HG03139 (cell line): ENCODE results near the gene BDH1.
A peak's percentile ranks its signal among the peaks of the same experiment; 100 is the strongest.
"Not testable (repeated sequence)": the region's sequence is repeated elsewhere in the genome, so short reads cannot be mapped to it uniquely, and the experiment has no call there.

Source experiments
- ATAC-seq: cut with Tn5 transposase; IDR thresholded peaks from one replicate; pipeline ENCODE4 v1.9.1; 2021; ENCODE audit not compliant: unreplicated experiment

BDH1 gene

DNA sequence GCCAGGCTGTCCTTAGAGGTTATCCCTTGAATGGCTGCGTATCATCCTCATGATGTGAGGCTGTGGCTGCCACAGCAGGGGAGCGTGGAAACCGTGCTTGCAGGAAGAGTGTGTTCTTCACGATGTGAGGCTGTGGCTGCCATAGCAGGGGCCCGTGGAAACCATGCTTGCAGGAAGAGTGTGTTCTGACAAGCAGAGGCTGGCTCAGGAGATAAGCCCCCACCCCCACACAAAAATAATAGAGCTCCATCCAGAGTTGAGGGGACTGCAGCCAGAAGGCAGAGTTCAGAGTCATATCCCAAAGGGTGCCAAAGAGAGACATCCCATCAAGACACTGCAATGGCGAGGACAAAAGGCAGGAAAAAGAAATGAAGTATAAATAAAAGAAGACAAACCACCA is 22.6 kb upstream of the BDH1 start:
- no peak for ATAC-seq

DNA sequence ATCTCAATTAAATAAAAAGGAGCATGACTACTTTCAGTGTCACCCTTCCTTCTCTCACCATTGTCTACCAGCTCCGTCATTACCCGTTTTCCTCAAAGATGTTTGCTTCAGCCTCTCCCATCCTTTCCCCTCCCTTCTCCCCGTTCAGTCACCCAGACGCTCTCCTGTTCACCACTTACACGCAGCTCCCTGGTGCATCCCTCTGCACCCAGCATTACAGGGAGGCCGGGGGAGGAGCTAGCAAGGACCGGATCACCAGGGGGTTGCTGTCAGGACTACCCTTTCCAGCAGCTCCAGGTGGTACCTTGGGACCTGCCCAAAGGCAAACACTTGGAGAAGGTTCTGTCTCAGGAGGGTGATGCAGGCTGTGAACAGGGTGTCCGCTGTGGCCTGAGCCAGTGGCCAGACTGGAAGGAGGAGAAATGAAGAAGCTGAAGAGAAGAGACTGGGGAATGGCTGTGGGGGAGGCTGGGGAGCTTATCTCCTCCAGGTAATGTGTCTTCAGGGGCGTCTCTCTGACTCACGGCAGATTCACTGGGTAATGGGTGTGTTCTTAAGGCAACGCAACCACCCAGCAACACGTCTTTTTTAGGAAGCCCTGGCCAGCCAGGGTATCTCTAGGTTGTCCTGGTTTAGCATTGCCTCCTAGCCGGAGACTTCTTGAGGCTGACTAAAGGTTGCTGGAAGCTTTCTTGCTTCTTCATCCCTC is 21.8 kb upstream of the BDH1 start:
- no peak for ATAC-seq

DNA sequence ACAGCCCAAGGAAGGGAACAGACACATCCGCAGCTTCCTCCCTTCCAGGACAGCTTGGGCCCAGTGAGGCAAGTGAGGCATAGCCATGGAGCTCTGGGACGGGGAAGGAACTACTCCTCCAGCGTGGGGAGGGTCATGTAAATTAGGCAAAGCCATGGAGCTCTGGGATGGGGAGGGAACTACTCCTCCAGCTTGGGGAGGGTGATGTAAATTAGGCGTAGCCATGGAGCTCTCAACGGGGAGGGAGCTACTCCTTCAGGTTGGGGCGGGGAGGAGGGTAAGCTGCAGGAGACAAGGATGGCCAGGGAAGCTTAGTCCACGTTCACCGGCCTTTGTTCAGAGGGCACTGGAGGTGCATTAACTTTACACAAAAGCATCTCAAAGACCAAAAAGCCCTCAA is 21.1 kb upstream of the BDH1 start:
- no peak for ATAC-seq

DNA sequence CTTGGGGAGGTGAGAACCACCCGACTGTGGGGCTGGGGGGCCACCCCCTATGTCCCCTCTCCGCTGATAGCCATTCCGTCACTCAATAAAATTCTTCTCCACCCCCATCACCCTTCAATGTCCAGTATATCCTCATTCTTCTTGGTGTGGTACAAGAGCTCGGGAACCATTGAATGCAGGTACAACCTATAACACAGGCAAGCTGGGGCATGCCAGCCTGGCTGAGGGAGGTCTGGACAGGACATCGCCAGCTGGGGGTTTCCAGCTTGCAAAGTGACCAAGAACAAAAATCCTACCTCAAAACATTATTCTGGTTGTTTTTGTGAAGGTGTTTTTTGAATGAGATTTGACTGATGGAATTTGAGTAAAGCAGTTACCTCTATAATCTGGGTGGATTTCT is 19.6 kb upstream of the BDH1 start:
- ATAC-seq: no peak

- ATAC-seq: not testable (repeated sequence)
These were observed 18.7 kb upstream of the BDH1 start for GRCh38 chr3:197574396-197574991.

DNA sequence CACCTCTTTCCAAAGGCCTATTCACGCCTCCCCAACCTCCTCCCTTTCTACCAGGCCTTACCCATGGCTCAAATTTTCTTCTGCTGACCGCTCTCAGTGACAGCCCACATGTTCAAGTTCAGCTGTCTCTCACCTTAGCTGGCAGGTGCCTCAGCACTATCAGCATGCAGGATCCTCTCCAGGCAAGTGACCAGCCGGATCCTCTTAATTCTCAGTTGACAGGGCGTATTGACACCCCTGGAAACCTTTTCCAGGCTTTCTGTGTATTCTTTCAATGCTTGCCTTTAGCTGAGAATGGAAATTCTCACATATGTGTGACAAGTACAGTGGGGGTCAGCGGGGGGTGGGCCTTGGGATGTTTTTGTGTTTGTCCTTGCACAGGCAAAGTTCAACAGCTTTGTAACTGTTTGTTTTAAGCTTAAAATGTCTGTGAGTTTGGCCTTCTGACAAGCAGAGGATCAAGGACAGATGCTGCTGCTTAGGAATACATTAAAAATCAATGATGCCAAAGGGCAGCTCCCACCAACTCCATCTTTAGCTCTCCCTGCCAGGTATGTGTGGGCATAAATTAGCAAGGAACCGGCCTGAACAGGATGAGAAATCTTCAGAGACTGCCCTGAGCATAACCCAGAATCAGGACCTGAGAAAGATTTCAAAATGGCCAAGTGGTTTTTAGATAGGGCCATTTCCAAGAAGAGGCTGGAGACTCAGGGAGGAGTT is 17.4 kb upstream of the BDH1 start:
- ATAC-seq: no peak

DNA sequence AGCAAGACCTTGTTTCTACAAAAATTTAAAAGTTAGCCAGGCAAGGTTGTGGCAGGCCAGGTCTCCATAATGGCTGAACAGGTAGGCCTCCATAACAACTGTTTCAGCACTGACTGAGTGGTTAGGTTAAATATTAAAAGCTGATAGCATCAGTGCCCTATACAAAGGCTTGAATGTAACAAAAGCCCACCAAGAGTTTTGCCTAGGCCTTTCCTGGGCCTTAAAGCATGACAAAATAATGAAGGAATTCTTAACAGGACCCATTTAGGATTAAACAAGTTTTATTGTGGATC is 16.1 kb upstream of the BDH1 start:
- not testable (repeated sequence) for ATAC-seq

DNA sequence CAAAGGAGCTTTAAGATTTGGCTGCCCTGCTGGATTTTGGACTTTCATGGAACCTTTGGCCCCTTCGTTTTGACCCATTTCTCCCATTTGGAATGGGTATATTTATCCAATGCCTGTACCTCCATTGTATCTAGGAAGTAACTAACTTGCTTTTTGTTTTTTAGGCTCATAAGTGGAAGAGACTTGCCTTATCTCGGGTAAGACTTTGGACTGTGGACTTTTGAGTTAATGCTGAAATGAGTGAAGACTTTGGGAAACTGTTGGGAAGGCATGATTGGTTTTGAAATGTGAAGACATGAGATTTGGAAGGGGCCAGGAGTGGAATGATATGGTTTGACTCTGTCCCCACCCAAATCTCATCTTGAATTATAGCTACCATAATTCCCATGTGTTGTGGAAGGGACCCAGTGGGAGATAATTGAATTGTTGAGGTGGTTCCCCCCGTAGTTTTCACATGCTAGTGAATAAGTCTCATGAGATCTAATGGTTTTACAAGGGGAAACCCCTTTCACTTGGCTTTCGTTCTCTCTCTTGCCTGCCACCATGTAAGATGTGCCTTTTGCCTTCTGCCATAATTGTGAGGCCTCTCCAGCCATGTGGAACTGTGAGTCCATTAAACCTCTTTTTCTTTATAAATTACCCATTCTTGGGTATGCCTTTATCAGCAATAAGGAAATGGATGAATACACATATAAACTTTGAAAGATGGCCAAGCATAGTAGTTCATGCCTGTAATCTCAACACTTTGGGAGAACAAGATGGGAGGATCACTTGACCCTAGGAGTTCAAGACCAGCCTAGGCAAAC is 15.5 kb upstream of the BDH1 start:
- ATAC-seq: not testable (repeated sequence)

DNA sequence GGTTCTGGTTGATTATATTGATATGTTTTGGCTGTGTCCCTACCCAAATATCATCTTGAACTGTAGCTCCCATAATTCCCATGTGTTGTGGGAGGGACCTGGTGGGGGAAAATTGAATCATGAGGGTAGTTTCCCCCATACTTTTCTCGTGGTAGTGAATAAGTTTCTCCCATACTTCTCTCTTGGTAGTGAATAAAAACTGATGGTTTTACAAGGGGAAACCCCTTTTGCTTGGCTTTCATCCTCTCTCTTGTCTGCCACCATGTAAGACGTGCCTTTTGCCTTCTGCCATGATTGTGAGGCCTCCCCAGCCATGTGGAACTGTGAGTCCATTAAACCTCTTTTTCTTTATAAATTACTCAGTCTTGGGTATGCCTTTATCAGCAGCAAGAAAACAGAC is 13.7 kb upstream of the BDH1 start:
- ATAC-seq: not testable (repeated sequence)

- ATAC-seq: no peak
These were observed 12.3 kb upstream of the BDH1 start for GRCh38 chr3:197567904-197568681.

DNA sequence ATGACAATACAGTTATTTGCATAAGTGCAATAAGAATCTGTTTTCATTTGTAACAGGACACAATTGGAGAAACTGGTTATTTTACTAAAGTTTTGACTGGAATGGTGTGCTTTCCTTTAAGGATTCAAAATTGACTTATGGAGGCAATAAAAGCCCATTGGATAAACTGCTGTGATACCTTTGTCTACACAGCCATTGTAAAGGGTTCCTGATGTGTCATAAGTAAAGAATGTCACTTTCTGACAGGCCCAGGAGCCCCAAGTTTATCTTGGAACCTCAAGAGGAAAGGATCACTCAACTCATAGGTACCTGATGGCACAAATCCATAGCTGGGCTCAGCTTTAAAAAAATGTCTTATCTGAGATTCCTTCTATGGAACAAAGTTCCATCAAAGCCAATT is 10.4 kb upstream of the BDH1 start:
- not testable (repeated sequence) for ATAC-seq

DNA sequence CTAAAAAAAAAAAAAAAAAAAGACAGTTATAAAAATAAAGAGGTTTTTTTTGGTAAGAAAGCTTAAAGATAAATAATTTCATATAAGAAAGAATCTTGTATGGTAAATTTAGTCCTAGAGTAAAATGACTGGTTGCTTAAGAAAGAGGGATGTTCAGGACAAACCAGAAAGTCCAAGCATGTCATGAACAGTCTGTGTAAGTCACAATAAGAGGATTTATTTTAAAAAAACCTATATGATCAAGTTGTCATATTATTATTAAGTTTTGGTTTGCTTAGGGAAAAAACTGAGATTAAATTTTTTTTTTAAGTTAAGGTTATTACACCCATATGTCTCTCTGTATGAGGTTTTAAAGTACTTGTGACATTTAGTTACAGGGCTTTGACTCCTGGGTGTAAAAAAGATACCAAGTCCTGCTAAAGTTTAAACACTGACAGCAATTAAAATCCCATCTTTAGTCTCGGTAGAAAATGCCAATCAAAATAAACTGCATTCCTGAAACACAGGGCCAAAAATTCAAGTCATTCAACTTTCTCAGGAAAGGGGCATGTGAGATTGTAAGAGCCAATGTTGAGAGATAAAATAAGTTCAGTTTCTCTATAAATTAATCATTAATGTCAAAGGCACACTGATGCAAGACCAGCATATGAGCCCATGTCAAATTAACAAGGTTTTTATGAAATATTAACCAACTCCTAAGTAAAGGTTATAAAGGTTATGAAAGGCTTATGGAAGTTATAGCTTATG is 8.5 kb upstream of the BDH1 start:
- no peak for ATAC-seq

- no peak for ATAC-seq
These were observed 6.9 kb upstream of the BDH1 start for GRCh38 chr3:197562398-197563251.

GRCh38 chr3:197561926-197562325 is 6.2 kb upstream of the BDH1 start:
- ATAC-seq: no peak

- ATAC-seq: no peak
These were observed 3.9 kb upstream of the BDH1 start for GRCh38 chr3:197559651-197560050.

DNA sequence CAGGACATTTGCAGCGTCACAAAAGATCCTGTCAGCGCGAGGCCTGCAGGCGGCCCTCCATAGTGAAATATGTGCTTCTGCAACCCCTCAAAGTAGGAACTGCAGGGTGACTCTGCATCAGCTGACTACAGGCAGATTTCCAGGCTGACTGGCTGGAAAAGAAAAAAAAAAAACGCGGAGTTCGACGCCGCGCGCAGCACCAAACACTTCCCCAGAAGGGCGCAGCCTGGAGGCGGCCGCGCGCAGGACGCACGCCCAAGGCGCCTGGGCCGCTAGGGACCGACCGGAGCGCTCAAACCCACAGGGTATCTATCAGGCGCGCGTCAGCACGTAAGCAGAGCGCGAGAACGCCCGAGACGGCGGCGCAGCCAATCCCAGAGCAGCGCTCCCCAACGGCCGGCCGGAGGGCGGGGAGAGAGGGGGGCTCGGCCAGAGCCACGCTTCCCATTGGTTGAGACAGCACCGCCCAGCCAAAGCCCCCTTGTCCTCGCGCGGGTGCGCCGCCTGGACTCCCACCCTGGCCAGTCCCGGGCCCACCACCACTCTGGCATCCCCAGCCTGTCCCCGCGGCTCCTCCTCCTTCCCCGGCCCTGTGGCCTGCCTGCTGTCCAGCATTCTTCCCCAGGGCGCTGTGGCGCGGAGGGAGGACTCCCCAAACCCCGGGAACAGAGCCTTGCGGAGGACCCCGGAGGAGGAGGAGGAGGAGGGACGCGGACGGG is 1.0 kb downstream of the BDH1 start:
- peak; percentile 96 for ATAC-seq

- ATAC-seq: peak; percentile 2
These were observed 1.6 kb downstream of the BDH1 start for GRCh38 chr3:197554196-197554561.

- ATAC-seq: no peak
These were observed 3.6 kb downstream of the BDH1 start for GRCh38 chr3:197552198-197552597.

GRCh38 chr3:197550489-197550888 is 5.3 kb downstream of the BDH1 start:
- ATAC-seq: no peak
